HG02623 (cell line): ENCODE data around the gene BMP4.

Experiments
- ATAC-seq: cut with Tn5 transposase; IDR thresholded peaks from one replicate; pipeline ENCODE4 v1.9.1; 2021; ENCODE audit warnings: moderate library complexity; ENCODE audit not compliant: unreplicated experiment

The BMP4 gene

GRCh38 chr14:53947094-53947445, 9.6 kb downstream of the BMP4 start:
- ATAC-seq = no peak

- no peak for ATAC-seq
These were observed 10.1 kb downstream of the BMP4 start for GRCh38 chr14:53946404-53947093.

GRCh38 chr14:53946071-53946403, 10.6 kb downstream of the BMP4 start:
- no peak for ATAC-seq

DNA sequence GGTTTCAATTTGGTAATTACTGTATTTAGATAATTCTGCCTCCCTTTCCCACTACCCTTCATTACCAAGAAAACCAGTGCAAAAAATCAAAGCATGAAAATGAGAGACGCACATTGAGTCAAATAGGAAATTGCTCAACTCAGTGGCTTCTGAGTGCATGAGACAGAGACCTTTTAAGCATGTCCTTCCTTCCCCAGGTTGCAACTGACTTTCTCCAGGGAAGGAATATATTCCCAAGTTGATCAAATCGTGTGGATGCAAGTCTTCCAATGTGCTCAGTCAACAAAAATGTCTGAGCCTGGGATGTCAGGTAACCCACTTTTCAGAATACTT, 12.9 kb downstream of the BMP4 start:
- ATAC-seq = no peak

DNA sequence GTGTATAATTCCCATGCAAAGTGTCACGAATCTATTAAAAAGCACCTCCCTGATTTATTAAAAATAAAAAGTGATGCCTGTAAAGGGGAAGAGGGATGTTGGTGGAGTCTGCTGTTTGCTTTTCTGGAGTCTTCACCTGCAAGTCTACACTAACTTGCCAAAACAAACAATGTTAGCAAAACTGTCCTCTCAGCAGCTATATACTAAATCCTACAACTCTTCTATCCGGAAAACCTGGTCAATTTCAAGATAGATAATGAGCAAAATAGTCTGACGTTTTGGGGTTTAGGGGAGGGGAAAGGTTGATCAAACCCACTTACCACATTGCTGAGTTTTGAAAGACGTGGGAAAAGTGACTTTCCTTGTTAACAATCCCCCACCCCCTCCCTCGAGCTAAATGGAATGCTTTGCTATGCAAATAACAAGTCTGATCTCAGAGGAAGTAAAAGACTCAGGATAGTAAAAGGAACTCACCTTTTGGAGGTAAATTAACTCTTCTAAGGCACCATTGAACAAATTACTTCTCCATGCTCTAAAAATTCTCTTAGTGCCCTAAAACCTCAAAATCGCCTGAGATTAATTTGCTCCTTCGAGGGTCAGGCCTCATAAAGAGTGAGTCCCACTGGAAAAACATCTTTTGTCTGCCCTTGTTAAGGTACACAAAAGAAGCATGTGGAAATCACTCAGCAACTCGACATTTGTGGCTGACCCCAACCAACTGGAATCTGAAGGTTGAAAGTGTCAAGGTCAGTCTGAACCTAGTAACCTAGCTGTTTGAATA, 13.5 kb downstream of the BMP4 start:
- ATAC-seq = no peak

- no peak for ATAC-seq
These were observed 18.3 kb downstream of the BMP4 start for GRCh38 chr14:53938136-53938837.

GRCh38 chr14:53934778-53935414, 21.7 kb downstream of the BMP4 start:
- ATAC-seq = no peak

DNA sequence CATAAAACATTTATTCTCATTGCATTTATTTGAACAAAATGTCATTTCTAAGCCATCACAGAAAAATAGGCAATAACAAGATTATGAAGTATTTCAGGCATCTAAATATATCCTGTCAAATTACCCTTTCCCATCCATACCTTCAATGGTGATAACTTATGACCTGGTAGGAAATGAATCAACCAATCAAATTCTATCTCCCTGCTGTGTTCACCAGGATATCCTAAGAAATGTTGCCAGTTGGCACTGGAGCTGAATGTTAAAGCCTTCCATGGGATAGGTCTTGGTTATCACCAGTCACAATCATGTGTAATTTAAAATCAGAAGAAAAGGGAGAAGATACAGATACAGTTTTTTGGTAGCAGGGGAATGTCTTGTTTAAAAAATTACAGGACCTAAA, 23.7 kb downstream of the BMP4 start:
- ATAC-seq = no peak

DNA sequence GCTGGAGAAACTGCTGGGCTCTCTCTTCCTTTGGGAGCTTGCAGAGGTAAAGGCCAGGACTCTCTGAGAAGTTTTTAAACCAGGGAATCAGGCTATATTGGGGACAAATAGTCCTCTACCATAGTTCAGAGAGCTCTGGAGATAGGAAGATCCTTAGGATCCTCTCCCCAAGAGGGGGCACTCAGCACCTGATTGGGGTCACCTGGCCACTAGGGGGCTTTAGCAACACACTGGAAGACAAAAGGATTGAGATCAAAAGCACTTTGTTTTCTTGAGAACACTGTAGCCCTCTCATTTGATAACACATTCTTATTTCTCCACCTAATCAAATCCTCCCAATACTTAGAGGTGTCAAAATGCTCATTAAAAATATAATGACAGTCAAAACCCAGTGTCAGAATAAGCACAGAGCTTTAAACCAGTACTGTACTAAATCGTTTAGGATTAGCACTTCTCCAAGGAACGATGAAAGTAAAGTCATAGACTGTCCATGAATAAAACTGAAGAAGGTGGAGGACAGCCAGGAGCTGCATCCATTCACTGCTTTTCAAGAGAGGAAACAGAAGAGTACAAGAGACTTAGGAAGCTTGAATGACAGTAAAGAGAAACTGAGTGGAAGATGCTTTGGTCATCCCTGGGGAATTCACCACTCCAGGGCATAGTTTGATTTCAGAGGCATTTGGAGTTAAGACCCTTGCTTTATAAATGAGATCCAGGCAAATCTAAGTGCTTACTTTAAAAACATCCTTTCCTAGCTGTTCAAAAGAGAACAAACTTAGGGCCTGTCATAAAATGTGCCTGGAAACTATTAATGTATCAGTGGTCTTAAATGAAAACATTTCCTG, 26.5 kb downstream of the BMP4 start:
- no peak for ATAC-seq

DNA sequence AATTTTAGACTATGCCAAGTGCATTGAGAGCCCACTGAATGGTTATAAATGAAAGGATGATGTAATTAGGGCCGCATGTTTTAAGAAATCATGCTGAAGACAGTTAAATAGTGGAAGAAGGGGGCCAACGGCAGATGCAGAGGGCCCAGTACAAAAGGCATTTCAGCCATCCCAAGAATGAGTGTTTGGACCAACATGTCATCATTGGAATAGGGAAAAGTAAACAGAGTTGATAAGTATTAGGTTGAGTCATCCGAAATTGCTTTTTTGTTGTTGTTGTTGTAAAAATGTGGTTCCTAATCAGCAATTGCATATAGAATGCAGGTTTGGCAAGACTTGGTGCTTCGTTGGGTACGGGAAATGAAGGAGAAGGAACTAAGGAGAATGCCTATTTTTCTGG, 29.5 kb downstream of the BMP4 start:
- ATAC-seq = no peak

DNA sequence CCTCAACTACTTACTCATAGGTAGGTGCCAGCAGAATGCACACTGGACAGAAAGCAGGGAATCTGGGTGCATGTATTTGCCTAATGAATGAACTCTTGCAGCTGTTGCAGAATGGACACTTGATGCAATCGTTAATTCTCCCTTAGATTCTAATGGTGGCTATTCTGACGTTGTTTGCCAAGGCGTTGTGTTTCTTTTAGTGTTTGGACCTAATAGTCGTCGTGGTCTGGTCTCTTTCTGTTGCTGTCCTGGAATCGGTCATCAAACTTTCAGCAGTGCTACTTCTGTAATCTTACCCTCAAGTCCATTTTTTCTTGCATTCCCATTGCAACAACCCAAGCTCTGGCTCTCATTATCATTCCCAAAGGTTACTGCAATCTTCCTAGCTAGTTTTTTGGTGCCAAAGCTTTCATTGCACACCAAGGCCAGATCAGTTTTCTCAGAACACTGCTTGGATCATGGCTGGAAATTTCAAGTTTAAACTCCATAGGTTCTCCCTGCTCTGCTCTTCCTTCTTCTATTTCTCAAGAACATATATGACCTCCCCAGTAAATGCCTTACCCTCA, 31.3 kb downstream of the BMP4 start:
- ATAC-seq = no peak

- ATAC-seq = no peak
These were observed 31.9 kb downstream of the BMP4 start for GRCh38 chr14:53924753-53925152.

DNA sequence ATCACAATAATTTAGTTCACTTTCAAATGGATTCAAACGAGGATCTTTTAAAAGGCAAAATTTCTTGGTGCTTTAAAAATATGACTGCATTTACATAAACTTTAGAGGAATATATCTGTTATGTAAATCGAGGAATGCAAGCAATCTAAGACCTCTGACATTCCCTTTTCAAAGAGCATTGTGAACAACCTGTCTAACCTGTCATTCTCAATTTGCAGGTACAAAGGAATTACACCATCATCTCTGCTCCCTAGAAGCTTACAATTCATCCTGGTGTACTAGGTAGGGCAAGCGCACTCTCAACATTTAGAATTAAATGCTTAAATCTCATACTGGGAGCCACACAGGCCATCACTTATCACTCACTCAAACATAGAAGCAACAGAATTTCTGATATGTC, 35.6 kb downstream of the BMP4 start:
- no peak for ATAC-seq

DNA sequence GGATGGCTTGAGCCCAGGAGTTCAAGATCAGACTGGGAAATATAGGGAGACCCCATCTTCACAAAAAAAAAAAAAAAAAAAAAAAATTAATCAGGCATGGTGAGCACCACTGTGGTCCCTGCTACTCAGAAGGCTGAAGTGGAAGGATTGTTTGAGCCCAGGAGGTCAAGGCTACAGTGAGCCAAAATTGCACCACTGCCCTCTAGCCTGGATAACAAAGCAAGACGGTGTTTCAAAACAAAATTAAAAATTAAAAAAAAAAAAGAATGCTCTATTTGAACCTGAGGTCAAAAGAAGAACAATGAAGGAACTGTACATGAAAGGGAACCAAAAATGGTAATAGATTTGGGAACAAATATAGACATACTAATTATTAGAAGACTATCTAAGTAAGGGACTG, 40.4 kb downstream of the BMP4 start:
- no peak for ATAC-seq

GRCh38 chr14:53915364-53916014, 41.1 kb downstream of the BMP4 start:
- ATAC-seq = no peak

- ATAC-seq = no peak
These were observed 44.6 kb downstream of the BMP4 start for GRCh38 chr14:53912021-53912420.

GRCh38 chr14:53908416-53908815, 48.2 kb downstream of the BMP4 start:
- no peak for ATAC-seq

DNA sequence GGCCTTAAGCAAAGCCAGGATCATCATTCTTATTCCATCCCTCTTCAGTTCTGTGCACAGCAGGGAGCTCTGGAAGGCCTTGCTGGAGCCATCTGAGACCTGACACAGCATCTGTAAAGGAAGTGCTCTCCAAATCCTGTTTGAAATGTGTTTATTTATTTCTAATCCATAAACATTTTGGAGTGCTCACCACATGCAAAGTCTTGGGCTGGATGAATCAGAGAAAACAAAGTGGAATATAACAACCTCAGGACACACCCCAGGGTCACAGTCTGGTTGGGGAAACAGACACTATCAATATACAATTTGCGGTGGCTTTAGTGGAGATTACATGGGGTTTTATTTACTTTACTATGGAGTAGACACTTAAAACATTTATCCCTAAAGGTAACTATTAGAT, 54.3 kb downstream of the BMP4 start:
- ATAC-seq = no peak

DNA sequence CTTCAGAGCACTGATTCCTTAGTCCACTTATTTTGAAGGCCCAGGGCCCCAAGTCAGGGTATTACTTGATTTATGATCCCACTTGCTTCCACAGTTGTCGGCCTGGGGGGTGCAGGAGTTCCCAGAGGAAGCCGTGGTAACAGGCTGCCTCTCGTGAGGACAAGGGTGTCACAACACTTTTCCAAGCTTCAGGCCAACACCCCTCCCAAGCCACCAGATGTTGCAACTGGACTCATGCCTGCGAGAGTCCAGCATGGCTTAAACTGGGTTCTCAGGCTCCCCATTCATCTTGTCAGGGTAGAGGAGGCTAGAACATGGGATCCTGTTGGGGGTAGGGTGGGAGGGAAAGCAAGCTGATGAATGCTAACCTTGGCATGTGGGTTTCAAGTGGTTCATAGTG, 56.1 kb downstream of the BMP4 start:
- ATAC-seq = no peak
